Measurements from ENCODE around the gene TEAD2.
"Not testable (repeated sequence)": the region's sequence is repeated elsewhere in the genome, so short reads cannot be mapped to it uniquely, and the experiment has no call there.

The TEAD2 gene

GRCh38 chr19:49347191-49347590 lies 15.0 kb downstream of the TEAD2 start:
- DNase-seq = no peak

GRCh38 chr19:49344505-49345423 lies 17.5 kb downstream of the TEAD2 start:
- peak; percentile 18 for DNase-seq

- no peak for DNase-seq
Observed at GRCh38 chr19:49343123-49343522, 19.1 kb downstream of the TEAD2 start.

GRCh38 chr19:49342291-49342721 lies 19.9 kb downstream of the TEAD2 start:
- no peak for DNase-seq

- DNase-seq = peak; percentile 63
Observed at GRCh38 chr19:49340865-49341718, 21.1 kb downstream of the TEAD2 start.

- DNase-seq = peak; percentile 98
Observed at GRCh38 chr19:49340069-49340864, 21.9 kb downstream of the TEAD2 start.

- peak; percentile 95 for DNase-seq
Observed at GRCh38 chr19:49339301-49340068, 22.7 kb downstream of the TEAD2 start.

- peak; percentile 70 for DNase-seq
Observed at GRCh38 chr19:49338691-49339300, 23.4 kb downstream of the TEAD2 start.

- no peak for DNase-seq
Observed at GRCh38 chr19:49338023-49338677, 24.1 kb downstream of the TEAD2 start.

- DNase-seq = no peak
Observed at GRCh38 chr19:49337267-49338022, 24.8 kb downstream of the TEAD2 start.

GRCh38 chr19:49336482-49337266 lies 25.5 kb downstream of the TEAD2 start:
- DNase-seq = no peak

- no peak for DNase-seq
Observed at GRCh38 chr19:49335784-49336481, 26.3 kb downstream of the TEAD2 start.

- DNase-seq = no peak
Observed at GRCh38 chr19:49335071-49335783, 27.0 kb downstream of the TEAD2 start, which contains the start of gene CD37. Gene CD37 (plus strand): TSS chr19:49335406. CDS start chr19:49335541, 135 bp downstream.

- no peak for DNase-seq
Observed at GRCh38 chr19:49333811-49334288, 28.4 kb downstream of the TEAD2 start.

- DNase-seq = no peak
Observed at GRCh38 chr19:49333418-49333805, 28.8 kb downstream of the TEAD2 start.

- DNase-seq = not testable (repeated sequence)
Observed at GRCh38 chr19:49332691-49333417, 29.4 kb downstream of the TEAD2 start.

- DNase-seq = peak; percentile 87
Observed at GRCh38 chr19:49331616-49332055, 30.6 kb downstream of the TEAD2 start.

Data from NCI-H82 (cell line).